ENCODE data around the gene MYH9. TPM values are rescaled to one million over a fixed set of nuclear protein-coding genes. Genes with fewer than 3 reads are reported as not detected.

The MYH9 gene
- polyA plus RNA-seq, 1 experiment: 338 TPM

- TF ChIP-seq CTCF (IDR thresholded peaks at IDR 0.05; ENCODE audit: low read depth, low read length): no peak
- DNase-seq (ENCODE audit: low read depth, low spot score): no peak
- Histone ChIP-seq H3K9me3 (ENCODE audit: control insufficient read depth, insufficient read depth, low read length) (no peaks in the 10 kb centered on the region; the same call in 1 of the 2 replicates), H3K4me3 (ENCODE audit: low read depth, low read length) (no peak overlapping the region), H3K27ac (ENCODE audit: low read depth, low read length) (peak overlapping the region; percentile 47), H3K27me3 (ENCODE audit: control insufficient read depth, insufficient read depth, low read length) (no peaks in the 10 kb centered on the region)
- ChIA-PET CTCF (interaction anchor here (0.7 to 1.1 kb wide), 4 partner anchors 12 to 127 kb away, joined by 3 to 6 read pairs (median 4); no protein-coding TSS in a partner anchor), POLR2A (interaction anchor here (0.7 to 1.6 kb wide), 8 partner anchors 9 to 146 kb away, joined by 3 to 6 read pairs (median 4); no protein-coding TSS in a partner anchor)
These were observed 44.6 kb downstream of the MYH9 start for GRCh38 chr22:36343070-36343719.

- ChIA-PET CTCF (no interaction called here), POLR2A (interaction anchor here (0.7 to 0.8 kb wide), 2 partner anchors 85 to 140 kb away, joined by 3 to 4 read pairs; partner anchors contain the start of gene TXN2)
- no peak for TF ChIP-seq CTCF (IDR thresholded peaks at IDR 0.05; ENCODE audit: low read depth, low read length)
- H3K9me3 ChIP-seq (ENCODE audit: control insufficient read depth, insufficient read depth, low read length): no peaks in the 10 kb centered on the region; the same call in 1 of the 2 replicates
- H3K27ac ChIP-seq (ENCODE audit: low read depth, low read length): no peak overlapping the region
- no peaks in the 10 kb centered on the region for H3K27me3 ChIP-seq (ENCODE audit: control insufficient read depth, insufficient read depth, low read length)
- no peak for DNase-seq (ENCODE audit: low read depth, low spot score)
- no peak overlapping the region for H3K4me3 ChIP-seq (ENCODE audit: low read depth, low read length)
These were observed 46.1 kb downstream of the MYH9 start for GRCh38 chr22:36341640-36342041.

GRCh38 chr22:36340621-36341020, 47.1 kb downstream of the MYH9 start:
- H3K9me3 ChIP-seq (ENCODE audit: control insufficient read depth, insufficient read depth, low read length): no peaks in the 10 kb centered on the region; the same call in 1 of the 2 replicates
- no peak overlapping the region for H3K4me3 ChIP-seq (ENCODE audit: low read depth, low read length)
- H3K27ac ChIP-seq (ENCODE audit: low read depth, low read length): peak overlapping the region; percentile 57
- ChIA-PET CTCF (interaction anchor here (0.6 to 2.1 kb wide), 3 partner anchors 41 to 303 kb away, joined by 5 to 9 read pairs (median 5); no protein-coding TSS in a partner anchor), POLR2A (interaction anchor here (0.7 to 0.8 kb wide), 2 partner anchors 94 to 141 kb away, joined by 3 read pairs; partner anchors contain the start of gene TXN2)
- TF ChIP-seq CTCF (IDR thresholded peaks at IDR 0.05; ENCODE audit: low read depth, low read length): no peak
- no peak for DNase-seq (ENCODE audit: low read depth, low spot score)
- no peaks in the 10 kb centered on the region for H3K27me3 ChIP-seq (ENCODE audit: control insufficient read depth, insufficient read depth, low read length)

GRCh38 chr22:36339171-36340065, 48.3 kb downstream of the MYH9 start:
- no peaks in the 10 kb centered on the region for H3K27me3 ChIP-seq (ENCODE audit: control insufficient read depth, insufficient read depth, low read length)
- peak overlapping the region; percentile 70 for H3K27ac ChIP-seq (ENCODE audit: low read depth, low read length)
- no peak for DNase-seq (ENCODE audit: low read depth, low spot score)
- no peaks in the 10 kb centered on the region; the same call in 1 of the 2 replicates for H3K9me3 ChIP-seq (ENCODE audit: control insufficient read depth, insufficient read depth, low read length)
- H3K4me3 ChIP-seq (ENCODE audit: low read depth, low read length): no peak overlapping the region
- ChIA-PET POLR2A (interaction anchor here (0.5 to 1.2 kb wide), 6 partner anchors 8 to 179 kb away, joined by 3 to 7 read pairs (median 4); partner anchors contain the start of gene TXN2), CTCF (interaction anchor here (0.6 to 2.1 kb wide), 2 partner anchors 132 to 161 kb away, joined by 4 to 9 read pairs; no protein-coding TSS in a partner anchor)
- no peak for TF ChIP-seq CTCF (IDR thresholded peaks at IDR 0.05; ENCODE audit: low read depth, low read length)

Measured in AG04450 (cell line).